ENCODE measurements around the gene PGP. TPM values are rescaled to one million over a fixed set of nuclear protein-coding genes. Genes with fewer than 3 reads are reported as not detected.

Gene PGP
- total RNA-seq, 1 experiment from 2014 or later: 48.7 TPM

- TF ChIP-seq POLR2AphosphoS5 (IDR thresholded peaks at IDR 0.05; ENCODE audit: low read depth, low read length) (no peak), CTCF (IDR thresholded peaks at IDR 0.05) (no peak), TCF7L2 (IDR thresholded peaks at IDR 0.05; ENCODE audit: low read depth, low read length) (no peak), SIN3A (IDR thresholded peaks at IDR 0.05; ENCODE audit: borderline replicate concordance, insufficient read depth, low read depth, low read length) (no peak), REST (IDR thresholded peaks at IDR 0.05; ENCODE audit: insufficient read depth in 1 of 2, low read depth in 2 of 2, low read length in 1 of 2) (no peak)
- Histone ChIP-seq H3K27ac (ENCODE audit: low read length) (no peak overlapping the region), H3K4me3 (ENCODE audit: low read depth in 2 of 2, low read length in 2 of 2) (no peak overlapping the region), H3K36me3 (ENCODE audit: control insufficient read depth, insufficient read depth, low read length) (peaks cover 8% of the 10 kb centered on the region; the same call in 1 of the 2 replicates), H3K4me1 (ENCODE audit: control insufficient read depth, insufficient read depth, low read length) (peaks cover 16% of the 10 kb centered on the region), H3K9me3 (ENCODE audit: control insufficient read depth, insufficient read depth, low read depth, low read length) (no peaks in the 10 kb centered on the region), H3K27me3 (ENCODE audit: control insufficient read depth, insufficient read depth, low read length) (no peaks in the 10 kb centered on the region)
- no TSS peak for BruUV-seq (replicated peaks)
- in situ Hi-C loops (cut with HindIII; ENCODE audit: low pct_unique_long_range_greater_than_20kb, low sequenced_read_pairs) (no loop called here), intact Hi-C loops (cut with micrococcal nuclease; ENCODE audit: unreplicated experiment) (no loop called here)
- ATAC-seq (no peak), DNase-seq (ENCODE audit: low read depth, low spot score) (no peak)
- CTCF ChIA-PET: no interaction called here
- POLR2A ChIA-PET: no interaction called here
These were observed 13.7 kb upstream of the PGP start for GRCh38 chr16:2228161-2228824.

GRCh38 chr16:2226918-2227317, 12.3 kb upstream of the PGP start:
- ChIA-PET POLR2A (no interaction called here), CTCF (no interaction called here)
- no peaks in the 10 kb centered on the region for H3K9me3 ChIP-seq (ENCODE audit: control insufficient read depth, insufficient read depth, low read depth, low read length)
- TF ChIP-seq SIN3A (IDR thresholded peaks at IDR 0.05; ENCODE audit: borderline replicate concordance, insufficient read depth, low read depth, low read length): no peak
- peaks cover 16% of the 10 kb centered on the region for H3K4me1 ChIP-seq (ENCODE audit: control insufficient read depth, insufficient read depth, low read length)
- no peak overlapping the region for H3K27ac ChIP-seq (ENCODE audit: low read length)
- BruUV-seq (replicated peaks): no TSS peak
- H3K27me3 ChIP-seq (ENCODE audit: control insufficient read depth, insufficient read depth, low read length): no peaks in the 10 kb centered on the region
- H3K36me3 ChIP-seq (ENCODE audit: control insufficient read depth, insufficient read depth, low read length): peaks cover 8% of the 10 kb centered on the region; the same call in 1 of the 2 replicates
- DNase-seq (ENCODE audit: low read depth, low spot score) (no peak), ATAC-seq (no peak)
- intact Hi-C loops (cut with micrococcal nuclease; ENCODE audit: unreplicated experiment): no loop called here
- H3K4me3 ChIP-seq (ENCODE audit: low read depth in 2 of 2, low read length in 2 of 2): no peak overlapping the region
- in situ Hi-C loops (cut with HindIII; ENCODE audit: low pct_unique_long_range_greater_than_20kb, low sequenced_read_pairs): no loop called here

GRCh38 chr16:2226245-2226793, 11.7 kb upstream of the PGP start:
- ChIA-PET POLR2A (interaction anchor here (0.7 kb wide), 1 partner anchor 11 kb away, joined by 12 read pairs; no protein-coding TSS in a partner anchor), CTCF (interaction anchor here (0.7 to 1.1 kb wide), 2 partner anchors 31 to 201 kb away, joined by 3 to 5 read pairs; no protein-coding TSS in a partner anchor)
- BruUV-seq (replicated peaks): TSS peak; percentile 61
- peaks cover 8% of the 10 kb centered on the region; the same call in 1 of the 2 replicates for H3K36me3 ChIP-seq (ENCODE audit: control insufficient read depth, insufficient read depth, low read length)
- no peaks in the 10 kb centered on the region for H3K9me3 ChIP-seq (ENCODE audit: control insufficient read depth, insufficient read depth, low read depth, low read length)
- no peaks in the 10 kb centered on the region for H3K27me3 ChIP-seq (ENCODE audit: control insufficient read depth, insufficient read depth, low read length)
- intact Hi-C loops (cut with micrococcal nuclease; ENCODE audit: unreplicated experiment): no loop called here
- no peak for ATAC-seq
- H3K4me1 ChIP-seq (ENCODE audit: control insufficient read depth, insufficient read depth, low read length): peaks cover 16% of the 10 kb centered on the region
- no peak for DNase-seq (ENCODE audit: low read depth, low spot score)
- H3K27ac ChIP-seq (ENCODE audit: low read length): peak overlapping the region; percentile 74
- in situ Hi-C loops (cut with HindIII; ENCODE audit: low pct_unique_long_range_greater_than_20kb, low sequenced_read_pairs): no loop called here
- H3K4me3 ChIP-seq (ENCODE audit: low read depth in 2 of 2, low read length in 2 of 2): peak overlapping the region in 1 of 2 experiments; percentile 10; a peak in 1 of 4 replicates
- TF ChIP-seq POLR2AphosphoS5 (IDR thresholded peaks at IDR 0.05; ENCODE audit: low read depth, low read length) (no peak), TCF7L2 (IDR thresholded peaks at IDR 0.05; ENCODE audit: low read depth, low read length) (no peak), REST (IDR thresholded peaks at IDR 0.05; ENCODE audit: insufficient read depth in 1 of 2, low read depth in 2 of 2, low read length in 1 of 2) (no peak), SIN3A (IDR thresholded peaks at IDR 0.05; ENCODE audit: borderline replicate concordance, insufficient read depth, low read depth, low read length) (no peak), CTCF (IDR thresholded peaks at IDR 0.05) (no peak)
